NCI-H1092 (cell line): ENCODE results near the gene DRD1.
"Not testable (repeated sequence)": the region's sequence is repeated elsewhere in the genome, so short reads cannot be mapped to it uniquely, and the experiment has no call there.

Experiments
- DNase-seq: peaks from one replicate; lab custom pipeline; 2025; lab: John Stamatoyannopoulos, UW

The DRD1 gene

DNA sequence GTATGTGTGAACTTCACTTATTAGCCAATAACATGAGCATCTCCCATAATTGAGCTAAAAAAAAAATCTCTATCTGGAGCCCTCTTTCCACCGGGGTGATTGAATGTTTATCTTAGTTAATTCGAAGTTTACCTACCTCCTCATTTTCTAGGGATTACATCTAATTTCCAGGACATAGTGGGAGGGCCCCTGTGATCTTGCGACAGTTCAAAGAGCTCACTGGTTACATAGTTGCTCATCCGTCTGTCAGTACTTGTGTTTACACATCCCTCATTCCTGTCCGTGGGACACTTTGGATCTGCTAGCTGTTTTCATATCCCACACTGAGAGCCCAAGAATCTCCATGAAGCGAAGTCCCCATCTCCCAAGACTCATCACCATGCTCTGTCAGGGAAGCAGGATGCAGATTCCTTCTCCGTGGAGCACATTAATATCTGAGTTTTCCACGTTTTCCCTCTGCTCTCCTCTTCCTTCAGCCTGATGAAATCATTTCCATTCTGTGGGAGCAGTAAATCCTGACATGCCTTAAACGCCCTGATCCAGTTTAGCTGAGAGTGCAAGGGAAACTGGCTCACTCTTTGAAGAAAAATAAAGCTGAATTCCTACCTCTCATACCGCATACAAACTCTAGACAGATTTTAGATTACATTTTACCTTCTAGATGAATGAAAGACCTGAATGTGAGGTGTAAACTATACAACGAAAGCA is 24.2 kb upstream of the DRD1 start:
- DNase-seq = no peak

DNA sequence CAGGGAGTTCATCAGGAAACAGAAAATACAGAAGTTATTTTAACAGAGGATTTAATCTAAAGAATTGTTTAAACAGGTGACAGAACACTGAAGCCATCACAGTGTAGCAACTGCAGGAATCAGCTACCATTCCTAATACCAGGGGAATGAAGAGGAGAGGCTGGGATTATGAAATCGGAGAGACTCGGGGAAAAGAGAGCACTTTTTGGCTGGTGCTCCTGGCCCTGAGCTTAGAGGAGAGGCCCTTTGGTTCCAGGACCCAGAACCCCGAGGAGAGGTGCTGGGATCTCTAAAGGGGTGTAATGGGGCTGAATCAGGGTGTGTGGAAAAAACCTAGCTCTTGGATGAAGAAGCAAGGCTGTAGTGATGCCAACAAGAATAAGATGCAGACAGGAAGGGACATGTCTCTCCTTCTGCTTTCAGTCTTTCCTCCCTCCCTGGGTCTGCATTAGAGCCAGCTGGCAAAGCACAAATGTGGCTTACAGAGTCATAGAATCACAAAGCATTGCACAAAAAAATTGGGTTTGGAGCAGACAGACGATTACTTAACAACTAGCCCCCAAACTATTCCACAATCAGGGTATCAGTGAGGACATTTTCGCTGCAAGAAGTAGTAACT is 22.8 kb upstream of the DRD1 start:
- no peak for DNase-seq

DNA sequence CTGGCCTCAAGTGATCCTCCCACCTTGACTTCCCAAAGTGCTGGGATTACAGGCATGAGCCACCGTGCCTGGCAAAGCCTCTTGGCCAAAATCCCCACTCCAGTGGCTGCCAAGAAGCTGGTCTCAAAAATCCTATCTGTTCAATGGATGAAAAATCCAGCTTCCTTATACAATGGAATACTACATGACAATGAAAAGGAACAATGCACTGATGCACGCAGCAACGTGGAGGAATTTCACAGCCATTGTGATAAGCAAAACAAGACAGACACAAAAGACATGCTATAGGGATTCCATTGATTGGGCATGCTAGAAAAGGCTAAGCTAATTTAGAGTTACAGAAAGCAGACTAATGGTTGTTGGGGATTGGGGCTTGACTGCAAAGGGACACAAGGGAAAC is 21.3 kb upstream of the DRD1 start:
- no peak for DNase-seq

DNA sequence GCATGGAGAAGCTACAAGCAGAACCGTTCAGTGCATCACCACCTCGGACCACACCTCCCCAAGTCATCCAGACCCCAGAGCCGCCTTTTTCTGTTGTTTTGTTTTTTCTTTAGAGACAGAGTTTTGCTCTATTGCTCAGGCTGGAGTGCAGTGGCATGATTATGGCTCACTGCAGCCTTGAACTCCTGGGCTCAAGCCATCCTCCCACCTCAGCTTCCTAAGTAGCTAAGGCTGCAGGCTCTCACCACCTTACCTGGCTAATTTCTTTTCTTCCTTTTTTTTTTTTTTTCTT is 20.9 kb upstream of the DRD1 start:
- DNase-seq = no peak

DNA sequence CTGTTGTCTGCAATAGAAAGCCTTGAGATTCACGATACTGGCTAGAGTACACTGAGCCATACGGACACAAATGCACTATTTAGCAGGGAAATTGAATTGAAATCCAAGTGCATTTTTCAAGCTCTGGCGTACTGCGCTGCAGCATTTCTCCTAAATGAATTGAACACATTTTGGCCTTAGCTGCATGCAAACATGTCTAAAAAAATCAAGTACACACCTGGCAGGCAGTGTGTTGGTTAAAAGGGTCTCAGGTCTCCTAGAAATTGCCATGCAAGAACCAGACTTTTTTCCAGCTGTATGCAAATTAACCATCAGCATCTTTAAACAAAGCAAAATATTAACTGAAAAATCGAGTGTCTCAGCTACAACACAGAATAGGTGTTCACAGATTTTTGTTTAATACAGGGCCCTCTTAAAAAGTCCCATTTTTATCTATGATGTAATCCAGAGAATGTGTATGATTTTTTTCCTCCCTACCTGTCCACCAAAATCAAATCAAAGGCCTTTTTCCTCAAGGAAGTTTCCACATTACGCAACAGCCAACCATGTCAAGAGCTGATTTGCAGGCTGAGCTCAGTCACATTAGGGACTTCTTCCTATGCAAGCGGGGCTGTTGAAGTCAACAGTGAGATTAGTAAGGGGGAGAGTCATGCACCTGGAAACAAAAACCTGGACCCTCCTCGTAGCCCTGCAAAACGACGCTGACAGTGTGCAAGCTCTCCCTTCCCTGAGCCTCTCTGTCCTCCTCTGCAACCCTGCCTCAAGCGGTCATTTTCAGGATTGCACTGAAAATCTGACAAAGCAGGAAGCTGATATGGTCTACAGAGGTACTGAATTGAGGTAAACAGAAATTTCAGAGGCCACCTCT is 20.3 kb upstream of the DRD1 start:
- DNase-seq = peak; percentile 48

DNA sequence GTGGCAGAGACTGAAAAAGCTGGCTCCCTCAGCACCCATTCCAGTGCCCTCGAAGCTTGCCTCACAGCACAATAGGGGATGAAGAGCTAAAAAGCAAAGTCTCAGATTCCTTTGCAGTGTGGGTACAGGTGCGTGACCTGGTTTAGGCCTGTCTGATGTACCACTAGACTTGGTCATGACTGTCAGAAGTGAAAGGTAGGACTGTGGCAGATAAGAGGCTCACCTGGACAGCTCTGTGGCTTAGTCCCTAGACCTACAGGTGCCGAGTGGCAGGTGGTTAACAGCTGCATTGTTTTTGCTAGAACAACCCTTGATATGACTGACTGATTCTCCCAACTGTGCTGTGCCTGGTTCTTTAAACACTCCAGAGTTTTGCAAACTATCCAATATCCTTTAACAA is 19.7 kb upstream of the DRD1 start:
- no peak for DNase-seq

DNA sequence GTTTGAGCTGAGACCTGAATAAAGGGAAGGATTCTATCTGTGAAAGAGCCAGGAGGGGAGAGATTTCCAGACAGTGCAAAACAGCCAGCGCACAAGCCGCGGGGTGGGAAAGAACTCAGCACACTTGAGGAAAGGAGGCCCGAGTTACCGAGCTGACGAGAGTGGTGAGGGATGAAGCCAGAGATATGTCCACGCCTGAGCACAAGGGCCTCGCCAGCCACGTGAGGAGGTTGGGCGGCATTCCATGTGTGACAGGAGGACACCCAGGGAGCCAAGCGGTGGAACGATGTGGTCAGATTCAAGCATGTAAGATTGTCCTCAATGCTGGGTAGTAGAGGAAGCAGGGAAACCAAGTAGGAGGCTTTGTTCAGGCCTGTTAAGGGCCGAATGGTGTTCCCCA is 17.4 kb upstream of the DRD1 start:
- DNase-seq = no peak

DNA sequence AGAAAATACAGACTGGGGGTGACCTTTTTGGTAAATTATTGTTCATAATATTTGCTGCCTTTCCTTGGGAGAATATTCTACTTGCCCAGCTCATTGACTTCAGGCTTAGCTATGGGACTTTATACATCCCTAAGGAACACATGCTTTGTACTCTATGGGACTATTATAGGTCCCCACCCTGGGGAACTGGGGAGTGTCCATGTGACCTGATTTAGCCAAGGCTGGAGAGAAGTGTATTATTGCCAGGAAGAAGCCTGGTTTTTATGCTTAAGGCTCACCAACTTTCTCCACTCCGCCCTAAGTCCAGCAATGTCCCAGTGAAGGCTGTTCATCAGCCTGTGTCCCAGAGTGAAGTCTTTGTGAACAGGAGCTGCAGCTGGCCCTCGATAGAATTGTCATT is 16.6 kb upstream of the DRD1 start:
- no peak for DNase-seq

DNA sequence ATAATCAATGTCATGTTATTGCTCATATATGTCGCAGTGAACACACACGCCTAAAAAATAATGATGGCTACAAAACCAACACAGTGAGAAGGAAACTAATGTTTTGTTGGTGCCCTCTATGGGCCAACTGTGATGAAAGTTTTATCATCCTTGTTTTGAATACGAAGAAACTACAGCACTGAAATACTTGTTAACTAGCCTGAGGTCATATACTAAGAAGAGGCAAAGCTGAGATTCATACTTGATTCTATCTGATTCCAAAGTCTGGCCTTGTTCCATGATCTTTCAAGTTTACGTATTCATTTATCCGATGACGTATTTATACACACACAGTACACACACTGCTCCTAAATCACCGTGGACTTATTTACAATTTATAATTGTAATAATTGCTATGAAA is 16.1 kb upstream of the DRD1 start:
- no peak for DNase-seq

DNA sequence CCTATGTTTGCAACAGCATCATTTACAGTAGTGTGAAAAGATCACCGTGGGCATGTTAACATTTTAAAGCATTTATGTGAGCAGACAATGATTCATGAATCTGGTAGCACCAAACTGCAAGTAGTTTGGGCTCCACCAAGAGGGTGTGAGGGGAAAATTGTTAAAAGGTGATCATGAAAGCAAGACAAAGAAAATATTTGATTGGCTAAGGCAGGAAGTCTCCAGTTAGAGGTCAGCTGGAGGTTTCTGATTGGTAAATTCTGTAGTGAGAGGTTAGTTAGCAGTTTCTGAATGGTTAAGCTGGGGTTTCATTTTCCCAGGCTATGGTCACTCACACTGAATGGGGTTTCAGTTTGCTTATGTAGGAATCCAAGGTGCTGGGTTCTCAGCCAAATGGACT is 13.5 kb upstream of the DRD1 start:
- no peak for DNase-seq

DNA sequence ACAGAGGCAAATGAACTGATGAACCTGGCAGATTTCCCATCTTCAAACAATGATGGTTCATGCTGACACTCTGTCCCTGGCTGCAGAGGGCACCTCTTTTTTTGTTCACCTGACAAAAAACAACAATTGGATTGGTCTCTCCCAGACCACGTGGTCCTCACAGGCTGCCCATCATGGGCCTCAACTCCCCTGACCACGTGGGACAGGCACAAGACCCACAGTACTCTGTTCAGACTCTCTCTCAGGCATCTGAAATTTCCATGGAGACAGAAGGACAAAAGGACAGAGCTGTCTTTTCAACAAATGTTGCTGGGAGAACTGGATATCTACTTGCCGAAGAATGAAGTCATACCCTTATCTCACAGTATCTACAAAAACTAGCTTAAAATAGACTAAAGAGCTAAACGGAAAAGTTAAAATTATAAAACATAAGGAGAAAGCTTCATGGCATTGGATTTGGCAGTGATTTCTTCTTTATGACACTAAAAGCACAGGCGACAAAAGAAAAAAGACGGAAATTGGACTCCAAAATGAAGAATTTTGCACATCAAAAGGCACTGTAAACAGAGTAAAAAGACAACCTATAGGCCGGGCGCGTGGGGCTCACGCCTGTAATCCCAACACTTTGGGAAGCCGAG is 12.2 kb upstream of the DRD1 start:
- DNase-seq = no peak

DNA sequence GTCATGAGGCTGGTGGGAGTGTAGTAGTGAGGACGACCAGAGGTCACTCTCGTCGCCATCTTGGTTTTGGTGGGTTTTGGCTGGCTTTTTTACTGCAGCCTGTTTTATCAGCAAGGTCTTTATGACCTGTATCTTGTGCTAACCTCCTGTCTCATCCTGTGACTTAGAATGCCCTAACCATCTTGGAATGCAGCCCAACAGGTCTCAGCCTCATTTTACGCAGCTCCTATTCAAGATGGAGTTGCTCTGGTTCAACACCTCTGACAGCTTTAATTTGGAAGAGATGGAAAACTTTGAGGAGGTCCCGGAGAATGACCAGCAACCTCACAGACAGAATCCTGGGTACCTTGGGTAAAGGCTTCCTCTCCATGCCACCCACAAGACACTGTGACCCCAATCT is 10.4 kb upstream of the DRD1 start:
- DNase-seq = not testable (repeated sequence)

DNA sequence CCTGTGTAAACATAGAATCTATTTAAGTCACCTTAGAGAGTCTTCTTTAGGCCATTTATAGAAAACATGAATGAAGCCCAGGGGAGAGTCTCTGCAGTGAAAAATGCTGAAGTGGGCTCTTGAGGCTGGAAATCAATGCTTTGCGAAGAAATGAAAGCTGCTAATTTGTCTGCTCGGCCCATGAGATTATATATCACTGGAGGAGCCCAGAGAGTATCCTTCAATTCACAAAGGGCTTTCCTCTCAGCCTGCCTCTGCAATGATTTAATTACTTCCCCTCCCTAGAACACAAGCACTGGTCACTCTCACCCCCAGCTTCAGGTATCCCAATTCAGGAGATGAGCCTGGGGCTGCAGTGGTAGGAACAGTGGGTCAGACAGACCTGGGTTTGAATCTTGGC is 8.2 kb upstream of the DRD1 start:
- no peak for DNase-seq

DNA sequence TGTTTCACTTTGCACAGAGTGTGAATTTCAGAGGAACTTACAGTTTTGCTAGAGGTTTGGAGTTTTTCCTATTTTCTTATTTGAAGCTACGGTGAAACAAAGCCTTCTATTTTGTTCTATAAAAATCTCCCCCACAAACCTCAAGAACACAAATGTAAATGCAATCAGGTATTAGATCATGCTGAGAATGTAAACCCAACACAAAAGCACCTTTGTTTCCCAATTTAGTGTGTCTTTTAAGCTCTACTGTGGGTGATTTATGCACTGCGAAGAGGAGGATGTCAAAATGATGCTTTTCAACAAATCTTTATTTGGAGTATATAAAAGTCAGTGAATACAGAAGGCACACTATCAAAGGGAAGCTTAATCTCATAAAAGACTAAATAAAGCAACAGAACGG is 4.3 kb upstream of the DRD1 start:
- DNase-seq = no peak

DNA sequence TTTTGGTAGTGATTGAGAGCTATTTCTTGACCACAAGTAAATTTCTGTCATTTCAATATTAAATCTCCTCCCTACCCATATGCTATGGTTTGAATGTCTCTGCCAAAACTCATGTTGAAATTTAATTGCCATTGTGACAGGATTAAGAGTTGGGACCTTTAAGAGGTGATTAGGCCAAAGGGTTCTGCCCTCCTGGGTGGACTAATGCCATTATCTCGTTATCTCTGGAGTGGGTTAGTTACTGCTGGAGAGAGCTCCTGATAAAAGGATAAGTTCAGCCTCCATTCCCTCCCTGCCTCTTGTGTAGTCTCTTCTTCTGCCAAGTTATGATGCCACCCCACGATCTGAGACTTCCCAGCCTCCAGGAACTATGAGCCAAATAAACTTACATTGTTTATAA is 3.6 kb upstream of the DRD1 start:
- DNase-seq = no peak

DNA sequence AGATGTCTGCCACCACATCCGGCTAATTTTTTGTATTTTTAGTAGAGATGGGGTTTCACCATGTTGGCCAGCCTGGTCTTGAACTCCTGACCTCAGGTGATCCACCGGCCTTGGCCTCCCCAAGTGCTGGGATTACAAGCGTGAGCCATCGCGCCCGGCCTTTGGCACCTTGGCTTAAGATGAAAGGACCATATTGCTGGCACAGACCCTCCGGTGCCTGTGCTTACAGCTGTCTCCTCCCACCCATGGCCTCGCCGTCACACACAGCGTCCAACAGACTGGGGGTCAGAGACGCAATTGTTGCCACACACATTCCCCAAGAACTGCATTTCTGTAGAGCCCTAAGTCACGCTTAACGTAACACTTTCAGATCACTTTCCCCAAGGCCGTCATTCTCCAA is 2.4 kb upstream of the DRD1 start:
- DNase-seq = not testable (repeated sequence)

DNA sequence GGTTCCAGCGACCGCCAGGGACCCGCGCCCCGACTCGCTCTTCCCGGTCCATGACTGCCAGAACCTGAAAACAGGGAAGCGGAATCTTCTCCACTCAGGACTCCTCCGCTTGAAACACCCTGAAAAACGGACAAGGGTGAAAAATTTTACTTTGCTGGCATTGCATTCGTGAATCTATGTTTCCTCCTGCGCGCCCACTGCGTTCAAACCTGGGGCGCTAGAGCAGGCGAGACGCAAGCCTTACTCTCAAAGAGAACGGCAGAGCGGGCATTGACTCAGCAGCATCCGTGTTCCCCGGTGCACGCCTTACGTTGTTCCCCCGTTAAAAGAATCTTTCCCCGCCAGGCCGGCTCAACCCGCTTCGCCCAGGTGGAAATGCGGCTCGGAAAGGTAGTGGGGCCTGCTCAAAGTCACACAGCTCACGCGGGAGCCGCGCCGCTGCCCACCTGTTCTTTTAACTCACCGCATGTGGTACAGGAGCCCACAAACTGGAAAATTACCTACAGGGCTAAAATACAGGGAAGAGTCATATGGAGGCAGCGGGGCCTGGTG is 999 bp upstream of the DRD1 start:
- DNase-seq = no peak

DNA sequence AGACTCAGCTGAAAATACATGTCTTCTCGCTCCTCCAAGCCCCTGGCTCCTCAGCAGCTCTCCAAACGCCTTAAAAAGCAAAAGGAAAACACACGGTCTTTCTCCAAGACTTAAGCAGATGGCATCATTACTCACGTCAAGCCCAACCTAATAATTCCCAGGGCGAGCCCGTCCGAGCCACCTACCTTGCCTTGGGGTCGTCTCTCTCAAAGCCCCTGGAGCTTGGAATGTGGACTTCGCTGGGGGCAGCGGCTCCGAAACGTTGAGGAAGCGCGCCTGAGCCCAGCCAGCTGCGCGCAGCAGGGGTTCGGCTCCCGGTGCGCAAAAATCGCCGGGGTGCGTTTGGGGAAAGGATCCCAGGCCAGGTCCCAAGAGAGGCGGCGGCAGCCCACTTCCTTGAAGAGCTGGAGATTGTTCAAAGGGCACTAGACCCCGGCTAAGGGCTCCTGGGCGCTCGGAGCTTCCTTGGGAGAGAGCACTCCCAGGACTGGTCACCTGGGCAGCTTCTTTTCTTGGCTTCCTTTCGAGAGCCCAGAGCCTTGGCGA is 395 bp downstream of the DRD1 start:
- no peak for DNase-seq

DNA sequence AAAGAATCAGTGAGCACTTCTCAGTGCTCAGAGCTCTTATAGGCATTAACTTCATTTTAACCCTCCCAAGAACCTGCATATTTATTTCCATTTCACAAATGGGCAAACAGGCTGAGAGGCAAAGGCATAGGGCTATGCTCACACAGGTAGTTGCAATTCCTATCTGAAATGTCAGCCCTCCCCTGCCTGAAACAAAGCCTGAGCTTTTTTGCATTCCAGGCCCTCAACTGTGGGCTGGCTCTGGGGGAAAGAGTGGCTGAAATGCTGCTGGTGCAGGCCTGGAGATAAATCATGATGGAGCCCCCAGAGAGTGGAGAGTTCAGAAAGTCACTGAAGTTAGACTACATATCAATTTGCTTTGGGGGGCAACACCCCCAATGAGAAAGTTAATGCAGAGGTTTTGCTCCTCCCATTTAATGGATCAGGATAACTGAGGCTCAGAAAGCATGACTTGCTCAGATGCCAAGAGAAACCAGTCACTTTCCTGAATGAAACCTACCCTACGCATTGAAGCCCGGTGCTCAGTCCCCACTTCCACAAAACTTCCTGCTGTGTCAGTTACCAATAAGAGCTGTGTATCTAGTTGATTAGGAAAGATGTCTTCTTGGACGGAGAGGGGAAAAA is 5.6 kb downstream of the DRD1 start:
- no peak for DNase-seq

DNA sequence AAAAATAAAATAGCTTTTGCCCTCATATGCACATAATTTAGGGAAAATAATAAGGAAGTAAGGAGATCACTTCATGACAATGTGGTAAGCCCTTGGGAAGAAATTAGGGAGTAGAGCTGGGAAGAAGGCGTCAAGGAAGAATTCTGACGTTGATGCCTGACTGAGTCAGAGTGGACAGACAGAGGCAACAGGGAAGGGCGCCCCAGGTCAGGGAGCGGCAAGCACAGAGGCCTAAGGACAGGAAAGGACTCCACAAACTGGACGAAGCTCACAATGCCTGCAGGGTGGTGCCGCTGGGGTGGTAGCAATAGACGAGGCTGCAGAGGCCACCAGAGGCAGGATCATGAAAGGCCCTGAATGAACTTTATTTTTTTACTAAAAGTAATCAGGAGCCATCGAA is 7.6 kb downstream of the DRD1 start:
- no peak for DNase-seq

DNA sequence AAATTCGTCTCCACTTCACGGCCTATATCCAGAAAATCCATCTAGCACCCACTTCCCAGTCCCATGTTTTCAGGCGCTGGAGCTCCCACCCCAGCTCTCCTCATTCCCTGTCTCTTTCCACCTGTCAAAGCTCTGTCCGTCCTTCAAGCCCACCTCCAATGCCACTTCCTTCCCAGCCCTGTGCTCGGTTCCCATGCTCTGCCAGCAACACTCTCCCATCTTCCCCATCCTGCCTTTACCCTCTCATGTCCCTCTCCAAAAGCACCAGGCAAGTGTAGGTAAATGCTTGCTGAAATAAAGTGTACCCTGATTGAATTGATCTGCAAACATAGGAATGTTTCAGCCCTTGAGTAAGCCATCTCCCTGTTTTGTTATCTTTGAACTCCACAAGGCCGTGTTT is 9.2 kb downstream of the DRD1 start:
- no peak for DNase-seq

DNA sequence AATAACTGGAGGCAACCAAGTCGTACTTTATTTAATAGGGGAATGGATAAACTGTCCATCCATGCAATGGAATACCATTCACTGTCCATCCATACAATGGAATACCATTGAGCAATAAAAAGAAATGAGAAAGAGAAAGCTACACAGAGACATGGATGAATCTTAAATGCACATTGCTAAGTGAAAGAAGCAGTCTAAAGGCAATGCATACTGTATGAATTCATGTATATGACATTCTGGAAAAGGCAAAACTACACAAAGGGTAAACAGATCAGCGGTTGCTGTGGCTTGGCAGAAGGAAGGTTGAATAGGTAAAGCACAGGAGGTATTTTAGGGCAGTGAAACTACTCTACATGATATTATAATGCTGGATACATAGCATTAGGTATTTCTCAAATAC is 16.2 kb downstream of the DRD1 start:
- no peak for DNase-seq
